ENCODE data around the gene KCTD21.

KCTD21 gene

DNA sequence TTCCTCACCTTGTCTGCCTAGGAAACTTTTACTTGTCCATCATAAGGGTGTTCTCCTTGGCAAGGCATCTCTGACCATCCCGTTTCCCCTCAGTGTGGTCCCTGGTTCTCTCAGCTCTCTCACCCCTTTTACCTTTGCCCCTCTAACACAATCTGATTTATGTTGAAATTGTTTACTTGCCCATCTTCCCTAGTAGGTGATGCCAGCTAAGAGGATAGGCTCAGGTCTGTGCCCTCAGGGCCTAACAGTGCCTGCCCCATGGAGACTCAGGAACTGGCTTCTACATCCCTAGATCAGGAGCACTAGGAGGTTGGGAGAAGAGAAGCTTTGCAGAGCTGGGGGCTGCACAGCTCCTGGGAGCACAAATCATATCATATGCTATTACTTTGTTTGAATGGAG lies 27.9 kb downstream of the KCTD21 start:
- Histone ChIP-seq H3K4me1 (ENCODE audit: low read length) (no peaks in the 10 kb centered on the region), H3K4me2 (ENCODE audit: low read depth, low read length) (no peak overlapping the region), H3K27ac (ENCODE audit: low read length) (no peak overlapping the region), H3F3A (ENCODE audit: insufficient read depth, low read length) (no peaks in the 10 kb centered on the region), H3K79me2 (ENCODE audit: low read length) (no peaks in the 10 kb centered on the region), H3K9me2 (replicated peaks; ENCODE audit: insufficient read depth, low read length) (no peaks in the 10 kb centered on the region), H4K20me1 (ENCODE audit: insufficient read depth, low read length) (no peaks in the 10 kb centered on the region), H3K36me3 (replicated peaks; ENCODE audit: insufficient read depth, low read length) (no peaks in the 10 kb centered on the region), H3K27me3 (replicated peaks; ENCODE audit: insufficient read depth, low read length) (no peaks in the 10 kb centered on the region), H3K4me3 (ENCODE audit: low read length) (no peak overlapping the region), H3K9me3 (replicated peaks; ENCODE audit: insufficient read depth, low read length) (no peaks in the 10 kb centered on the region), H2AFZ (ENCODE audit: low read length) (no peak overlapping the region), H3K9ac (ENCODE audit: low read length) (no peak overlapping the region)
- TF ChIP-seq, protein P1, sequence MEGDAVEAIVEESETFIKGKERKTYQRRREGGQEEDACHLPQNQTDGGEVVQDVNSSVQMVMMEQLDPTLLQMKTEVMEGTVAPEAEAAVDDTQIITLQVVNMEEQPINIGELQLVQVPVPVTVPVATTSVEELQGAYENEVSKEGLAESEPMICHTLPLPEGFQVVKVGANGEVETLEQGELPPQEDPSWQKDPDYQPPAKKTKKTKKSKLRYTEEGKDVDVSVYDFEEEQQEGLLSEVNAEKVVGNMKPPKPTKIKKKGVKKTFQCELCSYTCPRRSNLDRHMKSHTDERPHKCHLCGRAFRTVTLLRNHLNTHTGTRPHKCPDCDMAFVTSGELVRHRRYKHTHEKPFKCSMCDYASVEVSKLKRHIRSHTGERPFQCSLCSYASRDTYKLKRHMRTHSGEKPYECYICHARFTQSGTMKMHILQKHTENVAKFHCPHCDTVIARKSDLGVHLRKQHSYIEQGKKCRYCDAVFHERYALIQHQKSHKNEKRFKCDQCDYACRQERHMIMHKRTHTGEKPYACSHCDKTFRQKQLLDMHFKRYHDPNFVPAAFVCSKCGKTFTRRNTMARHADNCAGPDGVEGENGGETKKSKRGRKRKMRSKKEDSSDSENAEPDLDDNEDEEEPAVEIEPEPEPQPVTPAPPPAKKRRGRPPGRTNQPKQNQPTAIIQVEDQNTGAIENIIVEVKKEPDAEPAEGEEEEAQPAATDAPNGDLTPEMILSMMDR (IDR thresholded peaks at IDR 0.05; ENCODE audit: low read length), result no peak
- TF ChIP-seq EZH2 (optimal IDR thresholded peaks at IDR 0.05; ENCODE audit: low read depth, low read length) (no peak), EZH2phosphoT487 (IDR thresholded peaks at IDR 0.05; ENCODE audit: low read length) (no peak)
- no peak for DNase-seq

DNA sequence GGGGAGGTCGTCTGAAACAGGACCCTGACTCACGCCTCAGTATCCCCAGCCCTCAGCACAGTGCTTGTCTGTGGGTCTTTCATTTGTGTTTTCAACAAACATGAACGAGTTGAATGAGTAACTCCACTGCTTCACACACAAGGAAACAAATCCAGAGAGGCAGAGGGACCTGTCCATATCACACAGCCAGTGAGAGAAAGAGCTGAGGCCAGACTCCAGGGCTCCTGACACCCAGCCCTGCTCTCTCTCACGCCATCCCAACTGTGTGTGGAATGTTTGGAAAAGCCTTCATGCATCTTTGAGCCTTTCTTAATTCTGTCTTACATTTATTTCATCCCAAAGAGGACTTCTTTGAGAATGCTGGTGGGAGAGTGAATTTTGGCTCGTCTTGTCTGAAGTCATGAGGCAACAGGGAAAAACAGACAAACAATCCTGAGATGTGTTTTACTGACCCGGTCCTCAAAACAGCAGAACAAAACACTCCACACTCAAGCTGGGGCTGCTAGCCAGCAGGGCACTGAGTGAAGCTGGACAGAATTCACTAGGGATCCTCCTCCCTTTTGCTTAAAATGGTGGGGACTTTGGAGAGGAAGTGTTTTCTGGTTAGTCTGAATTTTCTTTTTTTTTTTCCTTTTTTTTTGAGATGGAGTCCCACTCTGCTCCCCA lies 29.3 kb downstream of the KCTD21 start:
- H2AFZ ChIP-seq (ENCODE audit: low read length), result no peak overlapping the region
- H3K27me3 ChIP-seq (replicated peaks; ENCODE audit: insufficient read depth, low read length), result no peaks in the 10 kb centered on the region
- no peak for DNase-seq
- no peaks in the 10 kb centered on the region for H3K79me2 ChIP-seq (ENCODE audit: low read length)
- no peaks in the 10 kb centered on the region for H3K9me2 ChIP-seq (replicated peaks; ENCODE audit: insufficient read depth, low read length)
- H3K4me3 ChIP-seq (ENCODE audit: low read length), result no peak overlapping the region
- no peaks in the 10 kb centered on the region for H4K20me1 ChIP-seq (ENCODE audit: insufficient read depth, low read length)
- no peaks in the 10 kb centered on the region for H3F3A ChIP-seq (ENCODE audit: insufficient read depth, low read length)
- H3K4me2 ChIP-seq (ENCODE audit: low read depth, low read length), result no peak overlapping the region
- no peaks in the 10 kb centered on the region for H3K4me1 ChIP-seq (ENCODE audit: low read length)
- H3K36me3 ChIP-seq (replicated peaks; ENCODE audit: insufficient read depth, low read length), result no peaks in the 10 kb centered on the region
- no peak overlapping the region for H3K27ac ChIP-seq (ENCODE audit: low read length)
- H3K9me3 ChIP-seq (replicated peaks; ENCODE audit: insufficient read depth, low read length), result no peaks in the 10 kb centered on the region
- no peak overlapping the region for H3K9ac ChIP-seq (ENCODE audit: low read length)
- no peak for TF ChIP-seq EZH2phosphoT487 (IDR thresholded peaks at IDR 0.05; ENCODE audit: low read length)
- TF ChIP-seq, protein P1 (IDR thresholded peaks at IDR 0.05; ENCODE audit: low read length), result no peak

DNA sequence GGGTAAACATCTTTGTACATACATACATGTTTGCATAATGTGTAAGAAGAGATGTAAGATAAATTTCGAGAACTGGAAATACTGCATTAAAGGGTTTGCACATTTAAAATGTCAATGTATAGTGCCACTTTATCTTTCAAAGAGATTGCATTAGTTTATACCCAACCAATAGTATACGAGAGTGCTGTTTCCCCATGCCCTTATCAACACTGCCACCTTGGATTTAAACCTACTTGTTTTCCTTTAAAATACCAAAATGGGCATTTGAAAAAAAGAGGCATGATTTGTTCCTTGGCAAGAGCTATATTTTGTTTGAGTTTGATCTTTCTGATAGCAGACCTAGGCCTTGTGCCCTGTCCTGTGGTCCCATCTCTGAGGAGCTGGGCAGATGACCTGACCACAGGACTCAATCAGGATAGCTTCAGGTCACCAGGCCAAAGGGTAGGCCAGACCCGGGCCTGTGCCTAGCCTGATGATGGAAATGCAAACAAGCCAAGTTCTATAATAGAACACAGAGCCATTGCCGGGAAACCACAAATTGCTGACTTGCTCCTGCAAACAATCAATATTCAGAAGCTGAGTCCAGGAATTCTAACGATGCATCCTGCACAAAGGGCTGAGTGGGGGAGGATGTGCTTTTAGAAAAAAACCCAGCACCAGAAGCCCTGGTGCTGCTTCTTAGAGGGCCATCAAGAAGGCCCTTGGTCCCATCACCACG lies 32.1 kb downstream of the KCTD21 start:
- Histone ChIP-seq H3K9me3 (replicated peaks; ENCODE audit: insufficient read depth, low read length) (no peaks in the 10 kb centered on the region), H3K27ac (ENCODE audit: low read length) (no peak overlapping the region), H3K4me3 (ENCODE audit: low read length) (no peak overlapping the region), H3K4me2 (ENCODE audit: low read depth, low read length) (no peak overlapping the region), H2AFZ (ENCODE audit: low read length) (no peak overlapping the region), H4K20me1 (ENCODE audit: insufficient read depth, low read length) (no peaks in the 10 kb centered on the region), H3K4me1 (ENCODE audit: low read length) (no peaks in the 10 kb centered on the region), H3K27me3 (replicated peaks; ENCODE audit: insufficient read depth, low read length) (no peaks in the 10 kb centered on the region), H3K36me3 (replicated peaks; ENCODE audit: insufficient read depth, low read length) (no peaks in the 10 kb centered on the region), H3F3A (ENCODE audit: insufficient read depth, low read length) (no peaks in the 10 kb centered on the region), H3K79me2 (ENCODE audit: low read length) (no peaks in the 10 kb centered on the region), H3K9ac (ENCODE audit: low read length) (no peak overlapping the region), H3K9me2 (replicated peaks; ENCODE audit: insufficient read depth, low read length) (no peaks in the 10 kb centered on the region)
- DNase-seq, result no peak
- no peak for TF ChIP-seq EZH2 (optimal IDR thresholded peaks at IDR 0.05; ENCODE audit: low read depth, low read length)
- TF ChIP-seq EZH2phosphoT487 (IDR thresholded peaks at IDR 0.05; ENCODE audit: low read length), result no peak
- TF ChIP-seq, protein P1 (IDR thresholded peaks at IDR 0.05; ENCODE audit: low read length), result no peak
